Adipose tissue (tissue), 3 donors: ENCODE measurements around the gene ALPG. TPM values are rescaled to one million over a fixed set of nuclear protein-coding genes. Genes with fewer than 3 reads are reported as not detected.
"Not testable (repeated sequence)": the region's sequence is repeated elsewhere in the genome, so short reads cannot be mapped to it uniquely, and the experiment has no call there.

Experiments
- H3K27ac ChIP-seq: one replicate; pipeline ENCODE4 v1.5.1; 2013; ENCODE audit warnings: low read depth, low read length
- whole genome bisulfite sequencing, 3 donors: extraction: QIAGEN DNeasy Blood & Tissue Kit; methylation state at CpG; one replicate each; pipeline ENCODE4 v1.1.7; 2013; 5-methylcytosine and 5-hydroxymethylcytosine counted together
- polyA plus RNA-seq, 3 donors: library from polyadenylated mRNA; stranded (reverse); fragments of 200-250 nt; gene quantifications; one replicate each; pipeline ENCODE4 v1.2.3, GENCODE V29; 2013
- donor health status: healthy with polysubstance abuse.
- donor health status: Bipolar disorder and iron deficiency.
- donor health status: healthy.

The ALPG gene
- polyA plus RNA-seq, 3 donors, result not detected

- H3K27ac ChIP-seq, result not testable (repeated sequence)
- whole genome bisulfite sequencing, 3 donors, result 79 to 86% (median 83%) methylated on average over 14 to 26 of the region's 29 CpGs
These were observed 38.7 kb downstream of the ALPG start for GRCh38 chr2:232445149-232445885.

GRCh38 chr2:232446266-232446777 lies 39.7 kb downstream of the ALPG start:
- not testable (repeated sequence) for H3K27ac ChIP-seq
- 34 to 38% (median 36%) methylated on average over 4 to 7 of the region's 9 CpGs for WGBS, 3 donors

- H3K27ac ChIP-seq, result no peak overlapping the region
- WGBS, 3 donors, result 81 to 83% (median 83%) methylated on average over 9 of the region's 9 CpGs
These were observed 40.5 kb downstream of the ALPG start for GRCh38 chr2:232447091-232447620.

GRCh38 chr2:232447638-232448303 lies 41.1 kb downstream of the ALPG start:
- no peak overlapping the region for H3K27ac ChIP-seq
- 78 to 84% (median 84%) methylated on average over 18 of the region's 18 CpGs for WGBS, 3 donors

- H3K27ac ChIP-seq, result no peak overlapping the region
- WGBS, 3 donors, result 63 to 69% (median 64%) methylated on average over 10 of the region's 10 CpGs
These were observed 41.7 kb downstream of the ALPG start for GRCh38 chr2:232448304-232448690.

- WGBS, 3 donors, result 60 to 77% (median 64%) methylated on average over 12 of the region's 12 CpGs
- H3K27ac ChIP-seq, result no peak overlapping the region
These were observed 43.3 kb downstream of the ALPG start for GRCh38 chr2:232449964-232450363.

GRCh38 chr2:232451645-232452044 lies 45.0 kb downstream of the ALPG start:
- 87 to 89% (median 88%) methylated on average over 3 of the region's 3 CpGs for WGBS, 3 donors
- H3K27ac ChIP-seq, result not testable (repeated sequence)

GRCh38 chr2:232454630-232455029 lies 48.0 kb downstream of the ALPG start:
- no peak overlapping the region for H3K27ac ChIP-seq
- 81 to 87% (median 81%) methylated on average over 9 of the region's 9 CpGs for WGBS, 3 donors

GRCh38 chr2:232455426-232456255 lies 49.0 kb downstream of the ALPG start, which contains the start of gene ALPI:
TSS of gene ALPI (plus strand) at chr2:232456153. CDS start at chr2:232456200, 47 bp downstream.
- WGBS, 3 donors, result 81 to 86% (median 81%) methylated on average over 14 of the region's 14 CpGs
- no peak within 1 kb of the TSS for H3K27ac ChIP-seq

- WGBS, 3 donors, result 89 to 92% (median 91%) methylated on average over 27 of the region's 27 CpGs
These were observed 49.9 kb downstream of the ALPG start for GRCh38 chr2:232456296-232457120.

GRCh38 chr2:232457121-232458011 lies 50.7 kb downstream of the ALPG start:
- 77 to 86% (median 86%) methylated on average over 21 of the region's 21 CpGs for WGBS, 3 donors

More at GRCh38 chr2:232456296-232457120, 49.9 kb downstream of the ALPG start:
- H3K27ac ChIP-seq, result no peak overlapping the region

GRCh38 chr2:232458051-232458660 lies 51.5 kb downstream of the ALPG start:
- 79 to 88% (median 81%) methylated on average over 25 of the region's 25 CpGs for WGBS, 3 donors
- H3K27ac ChIP-seq, result no peak overlapping the region

More at GRCh38 chr2:232457121-232458011, 50.7 kb downstream of the ALPG start:
- H3K27ac ChIP-seq, result no peak overlapping the region

GRCh38 chr2:232458661-232459418 lies 52.2 kb downstream of the ALPG start:
- WGBS, 3 donors, result 44 to 59% (median 49%) methylated on average over 44 to 56 of the region's 56 CpGs
- no peak overlapping the region for H3K27ac ChIP-seq

GRCh38 chr2:232459419-232460035 lies 52.9 kb downstream of the ALPG start:
- H3K27ac ChIP-seq, result no peak overlapping the region
- WGBS, 3 donors, result 84 to 90% (median 85%) methylated on average over 11 of the region's 11 CpGs

- 51 to 69% (median 62%) methylated on average over 2 of the region's 2 CpGs for WGBS, 3 donors
- H3K27ac ChIP-seq, result no peak overlapping the region
These were observed 53.5 kb downstream of the ALPG start for GRCh38 chr2:232460171-232460570.
